DND-41 (cell line): ENCODE results near the gene GAST.

Source experiments
- ATAC-seq: fragments of 200-7000 bp; cut with Tn5 transposase; 3 replicates; pipeline ENCODE4 v1.9.1; 2021; ENCODE audit warnings: low read depth; ENCODE audit not compliant: insufficient read depth
- DNase-seq: peaks from one replicate; pipeline ENCODE4 v3.0.0-alpha.2; 2020
- H2AFZ ChIP-seq: 2 replicates; pipeline ENCODE4 v1.6.0; 2012; ENCODE audit warnings: low read depth, low read length
- H3K27ac ChIP-seq: 2 replicates; pipeline ENCODE4 v1.5.1; 2012; ENCODE audit warnings: low read length, inconsistent platforms
- H3K27me3 ChIP-seq: fragments of 200-600 bp; sonication (generic); 2 replicates; pipeline ENCODE4 v1.6.0; 2012; ENCODE audit warnings: low read length, mild to moderate bottlenecking, inconsistent platforms; ENCODE audit not compliant: insufficient read depth, poor library complexity
- H3K36me3 ChIP-seq: 2 replicates; pipeline ENCODE4 v1.5.1; 2012; ENCODE audit warnings: low read length, inconsistent platforms; ENCODE audit not compliant: insufficient read depth
- H3K4me1 ChIP-seq: 2 replicates; pipeline ENCODE4 v1.5.1; 2012; ENCODE audit warnings: mild to moderate bottlenecking, low read length; ENCODE audit not compliant: insufficient read depth
- H3K4me2 ChIP-seq: 2 replicates; pipeline ENCODE4 v1.6.0; 2012; ENCODE audit warnings: mild to moderate bottlenecking, moderate library complexity, low read length, inconsistent platforms; ENCODE audit not compliant: insufficient read depth
- H3K4me3 ChIP-seq, 2 experiments: fragments of 200-600 bp in 1 of 2; shearing (Covaris generic) in 1 of 2; 2 replicates each; pipeline ENCODE4 v1.5.1; 2012 to 2016; ENCODE audit warnings: inconsistent platforms in 2 of 2, low read length in 2 of 2, mild to moderate bottlenecking in 2 of 2, low read depth in 1 of 2, moderate library complexity in 1 of 2
- H3K79me2 ChIP-seq: 2 replicates; pipeline ENCODE4 v1.6.0; 2012; ENCODE audit warnings: low read length, inconsistent platforms; ENCODE audit not compliant: insufficient read depth
- H3K9ac ChIP-seq: 2 replicates; pipeline ENCODE4 v1.6.0; 2012; ENCODE audit warnings: low read depth, mild to moderate bottlenecking, inconsistent platforms, low read length, moderate library complexity
- H3K9me3 ChIP-seq: 2 replicates; pipeline ENCODE4 v1.5.1; 2012; ENCODE audit warnings: low read length, moderate library complexity, mild to moderate bottlenecking, inconsistent platforms; ENCODE audit not compliant: insufficient read depth, severe bottlenecking
- H4K20me1 ChIP-seq: 2 replicates; pipeline ENCODE4 v1.6.0; 2012; ENCODE audit warnings: low read length; ENCODE audit not compliant: insufficient read depth
- EZH2 ChIP-seq: IDR thresholded peaks from 3 replicates; pipeline ENCODE4 v1.6.1; 2012; ENCODE audit warnings: borderline replicate concordance, low read depth, mild to moderate bottlenecking, moderate library complexity, low read length, inconsistent platforms; ENCODE audit not compliant: severe bottlenecking
- TF ChIP-seq, protein P1 (sequence below): IDR thresholded peaks from 2 replicates; pipeline ENCODE4 v1.5.1; 2012; ENCODE audit warnings: borderline replicate concordance, low read length, moderate library complexity, mild to moderate bottlenecking; ENCODE audit not compliant: poor library complexity, severe bottlenecking; ENCODE audit errors: extremely low read depth

Gene GAST

GRCh38 chr17:41751288-41751687 is 39.2 kb downstream of the GAST start:
- Histone ChIP-seq H3K9me3 (no peaks in the 10 kb centered on the region), H4K20me1 (no peaks in the 10 kb centered on the region), H2AFZ (no peak overlapping the region), H3K79me2 (no peaks in the 10 kb centered on the region), H3K4me3 (no peak overlapping the region), H3K9ac (no peak overlapping the region), H3K4me1 (no peaks in the 10 kb centered on the region), H3K4me2 (no peak overlapping the region), H3K36me3 (no peaks in the 10 kb centered on the region), H3K27me3 (no peaks in the 10 kb centered on the region), H3K27ac (no peak overlapping the region)
- DNase-seq, result no peak
- TF ChIP-seq, protein P1, sequence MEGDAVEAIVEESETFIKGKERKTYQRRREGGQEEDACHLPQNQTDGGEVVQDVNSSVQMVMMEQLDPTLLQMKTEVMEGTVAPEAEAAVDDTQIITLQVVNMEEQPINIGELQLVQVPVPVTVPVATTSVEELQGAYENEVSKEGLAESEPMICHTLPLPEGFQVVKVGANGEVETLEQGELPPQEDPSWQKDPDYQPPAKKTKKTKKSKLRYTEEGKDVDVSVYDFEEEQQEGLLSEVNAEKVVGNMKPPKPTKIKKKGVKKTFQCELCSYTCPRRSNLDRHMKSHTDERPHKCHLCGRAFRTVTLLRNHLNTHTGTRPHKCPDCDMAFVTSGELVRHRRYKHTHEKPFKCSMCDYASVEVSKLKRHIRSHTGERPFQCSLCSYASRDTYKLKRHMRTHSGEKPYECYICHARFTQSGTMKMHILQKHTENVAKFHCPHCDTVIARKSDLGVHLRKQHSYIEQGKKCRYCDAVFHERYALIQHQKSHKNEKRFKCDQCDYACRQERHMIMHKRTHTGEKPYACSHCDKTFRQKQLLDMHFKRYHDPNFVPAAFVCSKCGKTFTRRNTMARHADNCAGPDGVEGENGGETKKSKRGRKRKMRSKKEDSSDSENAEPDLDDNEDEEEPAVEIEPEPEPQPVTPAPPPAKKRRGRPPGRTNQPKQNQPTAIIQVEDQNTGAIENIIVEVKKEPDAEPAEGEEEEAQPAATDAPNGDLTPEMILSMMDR, result no peak
- no peak for TF ChIP-seq EZH2
- ATAC-seq, result no peak

DNA sequence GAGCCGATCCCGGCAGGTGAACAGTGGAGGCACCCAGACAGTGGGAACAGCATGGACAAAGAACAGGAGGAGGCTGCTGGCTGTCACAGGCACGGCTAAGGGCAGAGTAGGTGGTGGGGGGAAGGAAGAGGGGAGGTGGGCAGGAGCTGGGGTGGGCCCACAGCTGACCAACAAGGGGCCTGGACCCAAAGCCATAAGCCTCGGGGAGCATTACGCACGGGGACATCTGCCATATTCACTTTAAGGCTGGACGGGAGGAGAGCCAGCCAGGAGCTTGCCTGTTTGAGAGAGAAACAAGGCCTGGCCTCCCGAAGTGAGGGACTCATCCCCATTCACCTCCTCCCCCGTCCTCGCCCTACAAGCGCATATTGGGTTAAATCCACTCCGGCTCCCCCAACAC is 41.9 kb downstream of the GAST start:
- no peaks in the 10 kb centered on the region for H3K4me1 ChIP-seq
- H3K27me3 ChIP-seq, result no peaks in the 10 kb centered on the region
- TF ChIP-seq EZH2, result no peak
- TF ChIP-seq, protein P1, result no peak
- ATAC-seq, result no peak
- no peaks in the 10 kb centered on the region for H3K79me2 ChIP-seq
- no peaks in the 10 kb centered on the region for H3K36me3 ChIP-seq
- no peak overlapping the region for H3K4me2 ChIP-seq
- no peak overlapping the region for H3K27ac ChIP-seq
- H3K4me3 ChIP-seq, result no peak overlapping the region
- no peak overlapping the region for H2AFZ ChIP-seq
- H4K20me1 ChIP-seq, result no peaks in the 10 kb centered on the region
- H3K9me3 ChIP-seq, result no peaks in the 10 kb centered on the region
- H3K9ac ChIP-seq, result no peak overlapping the region
- no peak for DNase-seq

DNA sequence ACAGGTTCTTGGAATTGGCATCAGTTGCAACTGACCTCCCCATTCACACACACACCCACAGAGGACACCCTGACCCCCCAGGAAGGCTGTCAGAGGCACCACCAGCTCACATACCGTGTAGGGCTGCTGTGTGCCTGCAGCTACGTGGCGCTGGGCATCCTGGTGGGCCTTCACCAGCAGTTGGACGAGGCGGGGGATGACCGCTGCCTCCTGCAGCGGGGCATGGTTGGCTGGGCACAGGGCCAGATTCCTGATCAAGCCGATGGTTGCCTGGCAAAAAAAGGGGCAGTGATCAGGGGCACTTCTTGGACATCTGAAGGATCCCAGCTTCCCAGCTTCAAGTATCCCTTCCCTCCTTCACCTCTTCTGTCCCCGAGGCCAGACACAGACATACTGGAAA is 46.5 kb downstream of the GAST start:
- H4K20me1 ChIP-seq, result no peaks in the 10 kb centered on the region
- no peaks in the 10 kb centered on the region for H3K27me3 ChIP-seq
- H3K9ac ChIP-seq, result no peak overlapping the region
- no peaks in the 10 kb centered on the region for H3K4me1 ChIP-seq
- no peaks in the 10 kb centered on the region for H3K9me3 ChIP-seq
- DNase-seq (no peak), ATAC-seq (no peak)
- no peak overlapping the region for H3K4me3 ChIP-seq
- no peak overlapping the region for H3K4me2 ChIP-seq
- TF ChIP-seq, protein P1, result no peak
- TF ChIP-seq EZH2, result no peak
- H3K27ac ChIP-seq, result no peak overlapping the region
- H3K79me2 ChIP-seq, result no peaks in the 10 kb centered on the region
- H2AFZ ChIP-seq, result no peak overlapping the region
- H3K36me3 ChIP-seq, result no peaks in the 10 kb centered on the region

GRCh38 chr17:41760878-41761277 is 48.7 kb downstream of the GAST start:
- Histone ChIP-seq H3K79me2 (no peaks in the 10 kb centered on the region), H3K9ac (no peak overlapping the region), H3K4me3 (no peak overlapping the region), H3K36me3 (no peaks in the 10 kb centered on the region), H3K4me2 (no peak overlapping the region), H3K9me3 (no peaks in the 10 kb centered on the region), H3K27me3 (no peaks in the 10 kb centered on the region), H4K20me1 (no peaks in the 10 kb centered on the region), H3K27ac (no peak overlapping the region), H2AFZ (no peak overlapping the region), H3K4me1 (no peaks in the 10 kb centered on the region)
- no peak for DNase-seq
- ATAC-seq, result no peak
- TF ChIP-seq, protein P1, result no peak
- TF ChIP-seq EZH2, result no peak
